Nephron progenitor cell (in vitro differentiated cells): ENCODE measurements around the gene THSD7A.

Experiments used
- DNase-seq: peaks from one replicate; pipeline ENCODE4 v3.0.0; 2021
- H3K27ac Mint-ChIP-seq: 2 replicates; pipeline ENCODE4 v1.8.0; 2021; ENCODE audit warnings: mild to moderate bottlenecking, moderate library complexity, mixed read lengths
- H3K27me3 Mint-ChIP-seq: 2 replicates; pipeline ENCODE4 v1.8.0; 2021; ENCODE audit warnings: mild to moderate bottlenecking, low read depth, mixed read lengths; ENCODE audit not compliant: poor library complexity
- H3K36me3 Mint-ChIP-seq: 2 replicates; pipeline ENCODE4 v1.8.0; 2021; ENCODE audit warnings: low read depth, mixed read lengths
- H3K4me1 Mint-ChIP-seq: 2 replicates; pipeline ENCODE4 v1.8.0; 2021; ENCODE audit warnings: mixed read lengths
- H3K4me3 Mint-ChIP-seq: 2 replicates; pipeline ENCODE4 v1.8.0; 2021; ENCODE audit warnings: mild to moderate bottlenecking, moderate library complexity, mixed read lengths
- H3K9me3 Mint-ChIP-seq: 2 replicates; pipeline ENCODE4 v1.8.0; 2021; ENCODE audit warnings: mild to moderate bottlenecking, moderate library complexity, mixed read lengths
- CTCF ChIP-seq: fragments of 200-600 bp; sonication (generic); IDR thresholded peaks from 2 replicates; pipeline ENCODE4 v1.5.0; 2021; ENCODE audit warnings: antibody characterized with exemption

Gene THSD7A

DNA sequence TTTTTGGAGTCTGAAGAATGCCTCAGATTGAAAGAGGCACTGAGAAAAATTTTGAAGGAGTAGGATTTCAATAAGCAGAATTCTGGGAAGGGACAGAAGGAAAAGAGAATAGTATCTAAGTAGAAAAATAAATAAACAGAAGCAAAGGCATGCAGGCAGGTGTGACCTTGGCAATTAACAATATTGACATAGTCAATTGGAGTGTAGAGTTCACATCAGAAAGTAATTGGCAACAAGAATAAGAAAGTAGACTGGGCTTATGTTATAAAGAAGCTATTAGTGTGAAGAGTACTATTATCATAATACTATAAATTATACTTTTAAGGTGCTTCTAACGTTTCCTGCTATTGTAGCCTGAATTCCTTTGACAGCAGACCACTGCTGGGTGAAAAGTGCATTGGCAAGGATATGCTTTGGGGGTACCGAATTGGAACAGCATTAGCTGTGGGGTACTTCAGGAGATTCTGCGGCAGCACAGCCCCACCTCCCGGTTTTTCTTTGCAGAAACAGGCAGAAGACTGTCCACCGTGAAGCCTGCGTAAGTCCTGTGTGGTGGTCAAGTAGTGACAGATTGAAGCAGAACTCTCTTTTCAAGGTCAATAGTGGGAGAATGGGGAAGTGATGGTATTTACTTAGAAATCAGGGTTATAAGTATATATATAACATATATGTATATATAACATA is 357.0 kb downstream of the THSD7A start:
- no peaks in the 10 kb centered on the region for H3K9me3 Mint-ChIP-seq
- no peak overlapping the region for H3K4me3 Mint-ChIP-seq
- no peaks in the 10 kb centered on the region for H3K27me3 Mint-ChIP-seq
- no peak for DNase-seq
- TF ChIP-seq CTCF, result no peak
- H3K36me3 Mint-ChIP-seq, result no peaks in the 10 kb centered on the region
- H3K27ac Mint-ChIP-seq, result no peak overlapping the region
- H3K4me1 Mint-ChIP-seq, result peaks cover 12% of the 10 kb centered on the region

DNA sequence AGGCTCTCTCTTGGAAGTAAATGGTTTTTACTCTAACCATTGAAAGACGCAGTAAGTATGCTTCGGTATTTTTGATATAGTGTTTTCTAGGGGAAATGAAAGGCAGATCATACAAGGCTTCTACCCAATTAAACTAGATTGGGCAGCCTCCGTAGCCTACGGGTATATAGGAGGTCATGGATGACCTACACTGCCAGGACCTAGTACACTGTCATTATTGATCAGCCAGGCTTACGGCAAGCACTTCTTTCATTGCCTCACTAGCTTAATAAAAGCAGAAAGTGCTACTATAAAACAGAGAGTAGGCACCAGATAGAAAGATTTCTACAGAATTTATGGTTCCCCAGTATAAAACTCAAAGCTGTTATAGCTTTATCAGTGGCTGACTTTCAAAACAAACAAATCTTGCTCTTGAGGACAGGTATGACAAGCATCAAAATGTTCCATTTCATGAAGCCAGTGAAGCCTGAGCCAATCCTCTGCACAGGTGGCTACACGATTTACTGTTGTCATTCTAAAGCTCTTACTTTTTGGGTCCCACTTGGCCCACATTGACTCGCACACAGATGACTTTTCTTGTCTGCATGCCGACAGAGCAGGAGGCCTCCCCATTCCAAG is 358.1 kb downstream of the THSD7A start:
- H3K27me3 Mint-ChIP-seq, result no peaks in the 10 kb centered on the region
- no peaks in the 10 kb centered on the region for H3K36me3 Mint-ChIP-seq
- no peak for DNase-seq
- H3K4me3 Mint-ChIP-seq, result no peak overlapping the region
- no peaks in the 10 kb centered on the region for H3K9me3 Mint-ChIP-seq
- no peak overlapping the region for H3K27ac Mint-ChIP-seq
- TF ChIP-seq CTCF, result no peak
- H3K4me1 Mint-ChIP-seq, result peaks cover 12% of the 10 kb centered on the region

DNA sequence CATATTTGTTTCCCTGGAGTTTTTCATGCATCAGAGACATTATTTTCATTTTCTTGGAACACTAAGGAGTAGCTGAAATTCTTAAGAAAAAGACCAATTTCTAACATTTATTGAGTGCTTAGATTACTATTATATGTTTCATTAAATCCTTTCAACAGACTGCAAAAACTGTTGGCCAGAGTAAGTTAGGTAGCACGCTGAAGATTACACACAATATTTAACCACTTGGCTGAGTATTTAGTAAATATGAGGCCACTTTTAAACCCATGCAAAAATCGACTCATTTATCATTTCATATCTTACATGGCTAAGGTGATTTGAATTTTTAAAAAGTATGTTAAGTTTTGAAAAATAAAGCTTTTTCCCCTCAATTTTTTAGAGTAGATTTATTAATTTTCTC is 358.8 kb downstream of the THSD7A start:
- no peak overlapping the region for H3K27ac Mint-ChIP-seq
- no peak for TF ChIP-seq CTCF
- DNase-seq, result no peak
- H3K27me3 Mint-ChIP-seq, result no peaks in the 10 kb centered on the region
- H3K4me3 Mint-ChIP-seq, result no peak overlapping the region
- no peaks in the 10 kb centered on the region for H3K36me3 Mint-ChIP-seq
- peaks cover 12% of the 10 kb centered on the region for H3K4me1 Mint-ChIP-seq
- no peaks in the 10 kb centered on the region for H3K9me3 Mint-ChIP-seq

DNA sequence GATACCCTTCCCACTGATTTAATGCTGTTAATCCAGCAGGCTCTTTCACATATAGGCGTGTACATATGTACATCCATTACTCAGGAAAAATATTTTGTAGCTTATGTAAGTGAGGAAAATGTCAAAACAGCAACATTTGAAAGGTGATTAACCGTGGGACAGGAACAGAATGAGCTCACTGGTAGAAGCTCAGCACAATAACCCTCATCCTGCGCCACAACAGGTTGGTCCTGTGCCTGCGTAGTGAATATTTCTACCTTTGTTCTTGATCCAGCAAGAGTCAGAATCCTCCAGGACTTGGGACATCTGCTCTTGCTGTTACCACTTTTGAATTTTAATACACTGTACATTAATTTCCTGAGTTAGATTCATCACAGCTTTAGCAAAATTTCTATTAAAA is 359.4 kb downstream of the THSD7A start:
- Mint-ChIP-seq H3K4me3 (no peak overlapping the region), H3K9me3 (no peaks in the 10 kb centered on the region), H3K27me3 (no peaks in the 10 kb centered on the region), H3K36me3 (no peaks in the 10 kb centered on the region), H3K27ac (no peak overlapping the region), H3K4me1 (peaks cover 12% of the 10 kb centered on the region)
- no peak for DNase-seq
- TF ChIP-seq CTCF, result no peak

- Mint-ChIP-seq H3K4me1 (peaks cover 19% of the 10 kb centered on the region), H3K4me3 (no peak overlapping the region), H3K9me3 (no peaks in the 10 kb centered on the region), H3K36me3 (no peaks in the 10 kb centered on the region), H3K27ac (no peak overlapping the region), H3K27me3 (no peaks in the 10 kb centered on the region)
- no peak for TF ChIP-seq CTCF
- DNase-seq, result no peak
These were observed 360.7 kb downstream of the THSD7A start for GRCh38 chr7:11471255-11471654.
